DND-41 (cell line): Measurements from ENCODE around the gene SNRPE.

ENCODE experiments used
- EZH2 ChIP-seq: IDR thresholded peaks from 3 replicates; pipeline ENCODE4 v1.6.1; 2012; ENCODE audit warnings: borderline replicate concordance, low read depth, mild to moderate bottlenecking, moderate library complexity, low read length, inconsistent platforms; ENCODE audit not compliant: severe bottlenecking
- TF ChIP-seq, protein P1 (sequence below): IDR thresholded peaks from 2 replicates; pipeline ENCODE4 v1.5.1; 2012; ENCODE audit warnings: borderline replicate concordance, low read length, moderate library complexity, mild to moderate bottlenecking; ENCODE audit not compliant: poor library complexity, severe bottlenecking; ENCODE audit errors: extremely low read depth

DNA sequence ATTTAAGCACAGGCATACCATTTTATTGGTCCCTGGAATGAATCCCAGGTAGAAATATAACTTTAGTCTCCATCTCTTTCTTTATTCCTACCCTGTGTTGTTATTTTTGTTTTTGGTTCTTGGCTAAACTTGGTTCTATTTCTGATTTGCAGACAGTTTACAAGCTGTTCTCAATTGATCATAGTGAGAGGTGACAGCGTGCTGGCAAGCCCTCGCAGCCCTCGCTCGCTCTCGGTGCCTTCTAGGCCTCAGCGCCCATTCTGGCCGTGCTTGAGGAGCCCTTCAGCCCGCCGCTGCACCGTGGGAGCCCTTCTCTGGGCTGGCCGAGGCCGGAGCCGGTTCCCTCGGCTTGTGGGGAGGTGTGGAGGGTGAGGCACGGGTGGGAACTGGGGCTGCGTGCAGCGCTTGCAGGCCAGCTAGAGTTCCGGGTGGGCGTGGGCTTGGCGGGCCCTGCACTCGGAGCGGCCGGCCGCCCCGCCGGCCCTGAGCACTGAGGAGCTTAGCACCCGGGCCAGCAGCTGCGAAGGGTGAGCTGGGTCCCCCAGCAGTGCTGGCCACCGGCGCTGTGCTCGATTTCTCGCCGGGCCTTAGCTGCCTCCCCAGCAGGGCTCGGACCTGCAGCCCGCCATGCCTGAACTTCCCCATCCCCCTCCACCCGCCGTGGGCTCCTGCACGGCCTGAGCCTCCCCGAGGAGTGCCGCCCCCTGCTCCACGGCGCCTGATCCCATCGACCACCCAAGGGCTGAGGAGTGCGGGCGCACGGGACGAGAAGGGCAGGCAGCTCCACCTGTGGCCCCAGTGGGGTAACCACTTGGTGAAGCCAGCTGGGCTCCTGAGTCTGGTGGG lies 38.7 kb downstream of the SNRPE start:
- no peak for TF ChIP-seq EZH2
- TF ChIP-seq, protein P1, sequence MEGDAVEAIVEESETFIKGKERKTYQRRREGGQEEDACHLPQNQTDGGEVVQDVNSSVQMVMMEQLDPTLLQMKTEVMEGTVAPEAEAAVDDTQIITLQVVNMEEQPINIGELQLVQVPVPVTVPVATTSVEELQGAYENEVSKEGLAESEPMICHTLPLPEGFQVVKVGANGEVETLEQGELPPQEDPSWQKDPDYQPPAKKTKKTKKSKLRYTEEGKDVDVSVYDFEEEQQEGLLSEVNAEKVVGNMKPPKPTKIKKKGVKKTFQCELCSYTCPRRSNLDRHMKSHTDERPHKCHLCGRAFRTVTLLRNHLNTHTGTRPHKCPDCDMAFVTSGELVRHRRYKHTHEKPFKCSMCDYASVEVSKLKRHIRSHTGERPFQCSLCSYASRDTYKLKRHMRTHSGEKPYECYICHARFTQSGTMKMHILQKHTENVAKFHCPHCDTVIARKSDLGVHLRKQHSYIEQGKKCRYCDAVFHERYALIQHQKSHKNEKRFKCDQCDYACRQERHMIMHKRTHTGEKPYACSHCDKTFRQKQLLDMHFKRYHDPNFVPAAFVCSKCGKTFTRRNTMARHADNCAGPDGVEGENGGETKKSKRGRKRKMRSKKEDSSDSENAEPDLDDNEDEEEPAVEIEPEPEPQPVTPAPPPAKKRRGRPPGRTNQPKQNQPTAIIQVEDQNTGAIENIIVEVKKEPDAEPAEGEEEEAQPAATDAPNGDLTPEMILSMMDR = no peak
